SK-N-SH (cell line): ENCODE data around the gene C10orf120. TPM values are rescaled to one million over a fixed set of nuclear protein-coding genes. Genes with fewer than 3 reads are reported as not detected.

Source experiments
- CTCF ChIA-PET: fragments of 300-600, 350-600 bp; formaldehyde crosslinking; extraction: SDS; loops from one replicate; lab custom pipeline; 2021; lab: Yijun Ruan, JAX
- POLR2A ChIA-PET: fragments of 350-600 bp; sonication (Branson Sonifier 250); formaldehyde crosslinking; extraction: SDS; loops from one replicate; lab custom pipeline; 2020; ENCODE audit warnings: antibody characterized with exemption, inconsistent platforms; lab: Yijun Ruan, JAX
- DNase-seq: peaks from one replicate; pipeline ENCODE4 v3.0.0; 2012
- H2AFZ ChIP-seq: fragments of 200-600 bp; sonication (generic); 2 replicates; pipeline ENCODE4 v1.8.1; 2016; ENCODE audit warnings: antibody characterized with exemption, mild to moderate bottlenecking, low read depth
- H3F3A ChIP-seq: fragments of 200-600 bp; sonication (generic); replicated peaks from 2 replicates; pipeline ENCODE3; 2016; ENCODE audit warnings: antibody characterized with exemption, mild to moderate bottlenecking; ENCODE audit not compliant: insufficient read depth
- H3K27ac ChIP-seq, 2 experiments: fragments of 200-500 bp in 1 of 2; fragments of 200-600 bp in 1 of 2; sonication (Bioruptor generic) in 1 of 2; sonication (generic), shearing (Covaris generic) in 1 of 2; 2 replicates each; pipeline versions ENCODE4 v1.5.1 to v1.6.1; 2014 to 2016; ENCODE audit warnings: low read depth in 2 of 2, inconsistent platforms in 1 of 2, low read length in 1 of 2, mild to moderate bottlenecking in 1 of 2, mixed read lengths in 1 of 2
- H3K27me3 ChIP-seq: fragments of 200-600 bp; sonication (generic), shearing (Covaris generic); 2 replicates; pipeline ENCODE4 v1.6.1; 2016; ENCODE audit warnings: mixed run types; ENCODE audit not compliant: insufficient read depth
- H3K36me3 ChIP-seq, 2 experiments: fragments of 200-500 bp in 1 of 2; fragments of 200-600 bp in 1 of 2; sonication (Bioruptor generic) in 1 of 2; sonication (generic) in 1 of 2; replicated peaks in 1 of 2; 2 replicates each; pipeline versions ENCODE3 to v1.5.1; 2014 to 2016; ENCODE audit warnings: low read length in 1 of 2, mild to moderate bottlenecking in 1 of 2; ENCODE audit not compliant: insufficient read depth in 2 of 2, control insufficient read depth in 1 of 2
- H3K4me1 ChIP-seq, 2 experiments: fragments of 200-500 bp in 1 of 2; fragments of 200-600 bp in 1 of 2; sonication (Bioruptor generic) in 1 of 2; sonication (generic), shearing (Covaris generic) in 1 of 2; 2 replicates each; pipeline versions ENCODE4 v1.5.1 to v1.6.1; 2014 to 2016; ENCODE audit warnings: low read depth in 1 of 2, low read length in 1 of 2, mixed run types in 1 of 2; ENCODE audit not compliant: insufficient read depth in 2 of 2, control insufficient read depth in 1 of 2
- H3K4me2 ChIP-seq: fragments of 200-600 bp; sonication (generic), shearing (Covaris generic); 2 replicates; pipeline ENCODE4 v1.6.1; 2017; ENCODE audit warnings: mixed run types
- H3K4me3 ChIP-seq, 2 experiments: fragments of 200-500 bp in 1 of 2; fragments of 200-600 bp in 1 of 2; sonication (Bioruptor generic) in 1 of 2; sonication (generic), shearing (Covaris generic) in 1 of 2; 2 replicates each; pipeline versions ENCODE4 v1.5.1 to v1.8.1; 2014 to 2016; ENCODE audit warnings: low read depth in 2 of 2, inconsistent platforms in 1 of 2, low read length in 1 of 2, mild to moderate bottlenecking in 1 of 2, mixed read lengths in 1 of 2, moderate library complexity in 1 of 2
- H3K79me2 ChIP-seq: fragments of 200-600 bp; sonication (generic); 2 replicates; pipeline ENCODE4 v1.8.1; 2017; ENCODE audit warnings: mild to moderate bottlenecking; ENCODE audit not compliant: insufficient read depth
- H3K9ac ChIP-seq: fragments of 200-600 bp; sonication (generic); 2 replicates; pipeline ENCODE4 v1.6.1; 2017; ENCODE audit warnings: mixed run types
- H3K9me2 ChIP-seq: fragments of 200-600 bp; sonication (generic); 2 replicates; pipeline ENCODE4 v1.6.1; 2017; ENCODE audit warnings: mixed run types
- H3K9me3 ChIP-seq: fragments of 200-600 bp; sonication (generic); 2 replicates; pipeline ENCODE4 v1.6.1; 2017; ENCODE audit warnings: mixed run types, mild to moderate bottlenecking, moderate library complexity
- H4K20me1 ChIP-seq: fragments of 200-600 bp; sonication (generic); 2 replicates; pipeline ENCODE4 v1.6.1; 2017; ENCODE audit warnings: mild to moderate bottlenecking, mixed run types; ENCODE audit not compliant: insufficient read depth
- CHD2 ChIP-seq: fragments of 150-350 bp; IDR thresholded peaks from 2 replicates; pipeline ENCODE4 v1.6.1; 2018; ENCODE audit warnings: low read length; ENCODE audit not compliant: partially characterized antibody
- ELF1 ChIP-seq: IDR thresholded peaks from 2 replicates; pipeline ENCODE4 v1.4.0; 2012
- EZH2phosphoT487 ChIP-seq: fragments of 200-600 bp; sonication (generic); IDR thresholded peaks from 2 replicates; pipeline ENCODE4 v1.6.1; 2017; ENCODE audit warnings: low read depth, mixed run types, mild to moderate bottlenecking, antibody characterized with exemption, moderate library complexity, borderline replicate concordance
- FOSL2 ChIP-seq: IDR thresholded peaks from 2 replicates; pipeline ENCODE4 v1.4.0; 2012; ENCODE audit warnings: low read depth, mild to moderate bottlenecking, moderate library complexity, borderline replicate concordance
- JUND ChIP-seq: IDR thresholded peaks from 2 replicates; pipeline ENCODE4 v1.4.0; 2012
- MEF2A ChIP-seq: IDR thresholded peaks from 2 replicates; pipeline ENCODE4 v1.4.0; 2012; ENCODE audit warnings: low read depth, borderline replicate concordance
- NFIC ChIP-seq: IDR thresholded peaks from 2 replicates; pipeline ENCODE4 v1.4.0; 2012; ENCODE audit warnings: borderline replicate concordance
- RAD21 ChIP-seq: IDR thresholded peaks from 2 replicates; pipeline ENCODE4 v1.6.1; 2012; ENCODE audit warnings: mild to moderate bottlenecking, low read length
- RXRA ChIP-seq: IDR thresholded peaks from 2 replicates; pipeline ENCODE4 v1.4.0; 2012; ENCODE audit warnings: low read depth, mild to moderate bottlenecking, borderline replicate concordance
- SIN3A ChIP-seq: IDR thresholded peaks from 2 replicates; pipeline ENCODE4 v1.6.1; 2012; ENCODE audit warnings: low read depth, mild to moderate bottlenecking, low read length, moderate library complexity, borderline replicate concordance
- SMC3 ChIP-seq: IDR thresholded peaks from 2 replicates; pipeline ENCODE4 v1.6.1; 2012; ENCODE audit warnings: low read depth, low read length, improper control_type of control experiment
- TEAD4 ChIP-seq: IDR thresholded peaks from 2 replicates; pipeline ENCODE4 v1.4.0; 2012; ENCODE audit warnings: mild to moderate bottlenecking, borderline replicate concordance; ENCODE audit not compliant: insufficient read depth
- WGBS: methylation state at CpG from one replicate; pipeline ENCODE4 v1.1.6; 2017; ENCODE audit warnings: low lambda C conversion rate; 5-methylcytosine and 5-hydroxymethylcytosine counted together
- polyA plus RNA-seq, 3 experiments: library from polyadenylated mRNA; depleted of rRNA; stranded (reverse); fragments of >200 nt; gene quantifications; 2 replicates each; pipeline ENCODE4 v1.2.3, GENCODE V29; 2012
- TF ChIP-seq, protein P1 (sequence below): IDR thresholded peaks from 2 replicates; pipeline ENCODE4 v1.6.1; 2012; ENCODE audit warnings: mild to moderate bottlenecking, low read depth, low read length, moderate library complexity
- TF ChIP-seq, protein P2 (sequence below): IDR thresholded peaks from 2 replicates; pipeline ENCODE4 v1.4.0; 2012; ENCODE audit warnings: low read depth, borderline replicate concordance
- TF ChIP-seq, protein P3 (sequence below): fragments of 200-600 bp; sonication (generic); IDR thresholded peaks from 2 replicates; pipeline ENCODE4 v1.6.1; 2017; ENCODE audit warnings: antibody characterized with exemption, mild to moderate bottlenecking, moderate library complexity
- TF ChIP-seq, protein P4 (sequence below): fragments of 150-350 bp; IDR thresholded peaks from 2 replicates; pipeline ENCODE4 v1.6.1; 2016; ENCODE audit warnings: mild to moderate bottlenecking, low read depth, low read length
- TF ChIP-seq, protein P5 (sequence below): IDR thresholded peaks from 2 replicates; pipeline ENCODE4 v1.4.0; 2012; ENCODE audit warnings: low read depth, borderline replicate concordance
- TF ChIP-seq, protein P6 (sequence below): IDR thresholded peaks from 2 replicates; pipeline ENCODE4; 2012

C10orf120 gene
- polyA plus RNA-seq, 1 of the 3 experiments (the other 2 are of a cell fraction), result not detected

DNA sequence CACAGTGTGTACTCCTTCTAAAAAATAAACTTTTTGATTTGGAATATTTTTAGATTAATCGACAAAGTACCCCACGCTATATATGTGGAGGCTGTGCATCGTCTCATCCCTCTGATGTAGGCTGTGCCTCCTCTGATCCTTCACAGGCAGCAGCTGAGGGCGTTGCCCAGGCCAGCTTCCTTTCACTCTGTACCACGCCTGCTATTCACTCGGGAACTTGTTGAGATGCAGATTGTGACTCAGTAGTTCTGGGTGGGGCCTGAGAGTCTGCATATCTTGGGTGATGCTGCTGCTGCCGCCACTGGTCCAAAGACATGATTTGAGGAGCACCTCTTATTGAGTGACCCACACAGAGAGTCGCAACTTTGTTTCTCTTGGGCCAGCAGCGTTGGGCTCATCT is 7.9 kb upstream of the C10orf120 start:
- no peak overlapping the region for H3K9ac ChIP-seq
- H3K9me2 ChIP-seq, result no peaks in the 10 kb centered on the region
- no peaks in the 10 kb centered on the region for H3F3A ChIP-seq
- H3K36me3 ChIP-seq, result no peaks in the 10 kb centered on the region
- no peak for DNase-seq
- 37% methylated on average over 9 of the region's 9 CpGs for WGBS
- CTCF ChIA-PET, result interaction anchor here (0.7 to 3.2 kb wide), 5 partner anchors 33 to 276 kb away, joined by 3 to 20 read pairs (median 5); no protein-coding TSS in a partner anchor
- no peak overlapping the region for H3K4me3 ChIP-seq
- TF ChIP-seq RAD21, result no peak
- TF ChIP-seq, protein P1, sequence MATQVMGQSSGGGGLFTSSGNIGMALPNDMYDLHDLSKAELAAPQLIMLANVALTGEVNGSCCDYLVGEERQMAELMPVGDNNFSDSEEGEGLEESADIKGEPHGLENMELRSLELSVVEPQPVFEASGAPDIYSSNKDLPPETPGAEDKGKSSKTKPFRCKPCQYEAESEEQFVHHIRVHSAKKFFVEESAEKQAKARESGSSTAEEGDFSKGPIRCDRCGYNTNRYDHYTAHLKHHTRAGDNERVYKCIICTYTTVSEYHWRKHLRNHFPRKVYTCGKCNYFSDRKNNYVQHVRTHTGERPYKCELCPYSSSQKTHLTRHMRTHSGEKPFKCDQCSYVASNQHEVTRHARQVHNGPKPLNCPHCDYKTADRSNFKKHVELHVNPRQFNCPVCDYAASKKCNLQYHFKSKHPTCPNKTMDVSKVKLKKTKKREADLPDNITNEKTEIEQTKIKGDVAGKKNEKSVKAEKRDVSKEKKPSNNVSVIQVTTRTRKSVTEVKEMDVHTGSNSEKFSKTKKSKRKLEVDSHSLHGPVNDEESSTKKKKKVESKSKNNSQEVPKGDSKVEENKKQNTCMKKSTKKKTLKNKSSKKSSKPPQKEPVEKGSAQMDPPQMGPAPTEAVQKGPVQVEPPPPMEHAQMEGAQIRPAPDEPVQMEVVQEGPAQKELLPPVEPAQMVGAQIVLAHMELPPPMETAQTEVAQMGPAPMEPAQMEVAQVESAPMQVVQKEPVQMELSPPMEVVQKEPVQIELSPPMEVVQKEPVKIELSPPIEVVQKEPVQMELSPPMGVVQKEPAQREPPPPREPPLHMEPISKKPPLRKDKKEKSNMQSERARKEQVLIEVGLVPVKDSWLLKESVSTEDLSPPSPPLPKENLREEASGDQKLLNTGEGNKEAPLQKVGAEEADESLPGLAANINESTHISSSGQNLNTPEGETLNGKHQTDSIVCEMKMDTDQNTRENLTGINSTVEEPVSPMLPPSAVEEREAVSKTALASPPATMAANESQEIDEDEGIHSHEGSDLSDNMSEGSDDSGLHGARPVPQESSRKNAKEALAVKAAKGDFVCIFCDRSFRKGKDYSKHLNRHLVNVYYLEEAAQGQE, result no peak
- TF ChIP-seq, protein P2, sequence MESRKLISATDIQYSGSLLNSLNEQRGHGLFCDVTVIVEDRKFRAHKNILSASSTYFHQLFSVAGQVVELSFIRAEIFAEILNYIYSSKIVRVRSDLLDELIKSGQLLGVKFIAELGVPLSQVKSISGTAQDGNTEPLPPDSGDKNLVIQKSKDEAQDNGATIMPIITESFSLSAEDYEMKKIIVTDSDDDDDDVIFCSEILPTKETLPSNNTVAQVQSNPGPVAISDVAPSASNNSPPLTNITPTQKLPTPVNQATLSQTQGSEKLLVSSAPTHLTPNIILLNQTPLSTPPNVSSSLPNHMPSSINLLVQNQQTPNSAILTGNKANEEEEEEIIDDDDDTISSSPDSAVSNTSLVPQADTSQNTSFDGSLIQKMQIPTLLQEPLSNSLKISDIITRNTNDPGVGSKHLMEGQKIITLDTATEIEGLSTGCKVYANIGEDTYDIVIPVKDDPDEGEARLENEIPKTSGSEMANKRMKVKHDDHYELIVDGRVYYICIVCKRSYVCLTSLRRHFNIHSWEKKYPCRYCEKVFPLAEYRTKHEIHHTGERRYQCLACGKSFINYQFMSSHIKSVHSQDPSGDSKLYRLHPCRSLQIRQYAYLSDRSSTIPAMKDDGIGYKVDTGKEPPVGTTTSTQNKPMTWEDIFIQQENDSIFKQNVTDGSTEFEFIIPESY, result no peak
- TF ChIP-seq, protein P3, sequence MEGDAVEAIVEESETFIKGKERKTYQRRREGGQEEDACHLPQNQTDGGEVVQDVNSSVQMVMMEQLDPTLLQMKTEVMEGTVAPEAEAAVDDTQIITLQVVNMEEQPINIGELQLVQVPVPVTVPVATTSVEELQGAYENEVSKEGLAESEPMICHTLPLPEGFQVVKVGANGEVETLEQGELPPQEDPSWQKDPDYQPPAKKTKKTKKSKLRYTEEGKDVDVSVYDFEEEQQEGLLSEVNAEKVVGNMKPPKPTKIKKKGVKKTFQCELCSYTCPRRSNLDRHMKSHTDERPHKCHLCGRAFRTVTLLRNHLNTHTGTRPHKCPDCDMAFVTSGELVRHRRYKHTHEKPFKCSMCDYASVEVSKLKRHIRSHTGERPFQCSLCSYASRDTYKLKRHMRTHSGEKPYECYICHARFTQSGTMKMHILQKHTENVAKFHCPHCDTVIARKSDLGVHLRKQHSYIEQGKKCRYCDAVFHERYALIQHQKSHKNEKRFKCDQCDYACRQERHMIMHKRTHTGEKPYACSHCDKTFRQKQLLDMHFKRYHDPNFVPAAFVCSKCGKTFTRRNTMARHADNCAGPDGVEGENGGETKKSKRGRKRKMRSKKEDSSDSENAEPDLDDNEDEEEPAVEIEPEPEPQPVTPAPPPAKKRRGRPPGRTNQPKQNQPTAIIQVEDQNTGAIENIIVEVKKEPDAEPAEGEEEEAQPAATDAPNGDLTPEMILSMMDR, result no peak
- no peak for TF ChIP-seq RXRA
- no peak for TF ChIP-seq SIN3A
- TF ChIP-seq CHD2, result no peak
- TF ChIP-seq SMC3, result no peak
- TF ChIP-seq TEAD4, result no peak
- no peak for TF ChIP-seq NFIC
- TF ChIP-seq, protein P4, sequence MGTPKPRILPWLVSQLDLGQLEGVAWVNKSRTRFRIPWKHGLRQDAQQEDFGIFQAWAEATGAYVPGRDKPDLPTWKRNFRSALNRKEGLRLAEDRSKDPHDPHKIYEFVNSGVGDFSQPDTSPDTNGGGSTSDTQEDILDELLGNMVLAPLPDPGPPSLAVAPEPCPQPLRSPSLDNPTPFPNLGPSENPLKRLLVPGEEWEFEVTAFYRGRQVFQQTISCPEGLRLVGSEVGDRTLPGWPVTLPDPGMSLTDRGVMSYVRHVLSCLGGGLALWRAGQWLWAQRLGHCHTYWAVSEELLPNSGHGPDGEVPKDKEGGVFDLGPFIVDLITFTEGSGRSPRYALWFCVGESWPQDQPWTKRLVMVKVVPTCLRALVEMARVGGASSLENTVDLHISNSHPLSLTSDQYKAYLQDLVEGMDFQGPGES, result no peak
- no peak for TF ChIP-seq MEF2A
- TF ChIP-seq ELF1, result no peak
- TF ChIP-seq FOSL2, result no peak
- TF ChIP-seq, protein P5, sequence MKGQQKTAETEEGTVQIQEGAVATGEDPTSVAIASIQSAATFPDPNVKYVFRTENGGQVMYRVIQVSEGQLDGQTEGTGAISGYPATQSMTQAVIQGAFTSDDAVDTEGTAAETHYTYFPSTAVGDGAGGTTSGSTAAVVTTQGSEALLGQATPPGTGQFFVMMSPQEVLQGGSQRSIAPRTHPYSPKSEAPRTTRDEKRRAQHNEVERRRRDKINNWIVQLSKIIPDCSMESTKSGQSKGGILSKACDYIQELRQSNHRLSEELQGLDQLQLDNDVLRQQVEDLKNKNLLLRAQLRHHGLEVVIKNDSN, result no peak
- no peak for TF ChIP-seq JUND
- TF ChIP-seq, protein P6, sequence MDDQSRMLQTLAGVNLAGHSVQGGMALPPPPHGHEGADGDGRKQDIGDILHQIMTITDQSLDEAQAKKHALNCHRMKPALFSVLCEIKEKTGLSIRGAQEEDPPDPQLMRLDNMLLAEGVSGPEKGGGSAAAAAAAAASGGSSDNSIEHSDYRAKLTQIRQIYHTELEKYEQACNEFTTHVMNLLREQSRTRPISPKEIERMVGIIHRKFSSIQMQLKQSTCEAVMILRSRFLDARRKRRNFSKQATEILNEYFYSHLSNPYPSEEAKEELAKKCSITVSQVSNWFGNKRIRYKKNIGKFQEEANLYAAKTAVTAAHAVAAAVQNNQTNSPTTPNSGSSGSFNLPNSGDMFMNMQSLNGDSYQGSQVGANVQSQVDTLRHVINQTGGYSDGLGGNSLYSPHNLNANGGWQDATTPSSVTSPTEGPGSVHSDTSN, result no peak
- no peak for TF ChIP-seq EZH2phosphoT487
- no peaks in the 10 kb centered on the region for H3K79me2 ChIP-seq
- POLR2A ChIA-PET, result no interaction called here
- no peak overlapping the region for H3K27ac ChIP-seq
- no peaks in the 10 kb centered on the region for H4K20me1 ChIP-seq
- H2AFZ ChIP-seq, result no peak overlapping the region
- no peak overlapping the region for H3K4me2 ChIP-seq
- no peaks in the 10 kb centered on the region for H3K9me3 ChIP-seq
- H3K27me3 ChIP-seq, result no peaks in the 10 kb centered on the region
- no peaks in the 10 kb centered on the region for H3K4me1 ChIP-seq
